HG03159 (cell line): ENCODE results near the gene TMEM132E.
"Not testable (repeated sequence)": the region's sequence is repeated elsewhere in the genome, so short reads cannot be mapped to it uniquely, and the experiment has no call there.

Experiments used
- ATAC-seq: cut with Tn5 transposase; IDR thresholded peaks from one replicate; pipeline ENCODE4 v1.9.1; 2021; ENCODE audit warnings: mild to moderate bottlenecking, moderate library complexity; ENCODE audit not compliant: unreplicated experiment

Gene TMEM132E

DNA sequence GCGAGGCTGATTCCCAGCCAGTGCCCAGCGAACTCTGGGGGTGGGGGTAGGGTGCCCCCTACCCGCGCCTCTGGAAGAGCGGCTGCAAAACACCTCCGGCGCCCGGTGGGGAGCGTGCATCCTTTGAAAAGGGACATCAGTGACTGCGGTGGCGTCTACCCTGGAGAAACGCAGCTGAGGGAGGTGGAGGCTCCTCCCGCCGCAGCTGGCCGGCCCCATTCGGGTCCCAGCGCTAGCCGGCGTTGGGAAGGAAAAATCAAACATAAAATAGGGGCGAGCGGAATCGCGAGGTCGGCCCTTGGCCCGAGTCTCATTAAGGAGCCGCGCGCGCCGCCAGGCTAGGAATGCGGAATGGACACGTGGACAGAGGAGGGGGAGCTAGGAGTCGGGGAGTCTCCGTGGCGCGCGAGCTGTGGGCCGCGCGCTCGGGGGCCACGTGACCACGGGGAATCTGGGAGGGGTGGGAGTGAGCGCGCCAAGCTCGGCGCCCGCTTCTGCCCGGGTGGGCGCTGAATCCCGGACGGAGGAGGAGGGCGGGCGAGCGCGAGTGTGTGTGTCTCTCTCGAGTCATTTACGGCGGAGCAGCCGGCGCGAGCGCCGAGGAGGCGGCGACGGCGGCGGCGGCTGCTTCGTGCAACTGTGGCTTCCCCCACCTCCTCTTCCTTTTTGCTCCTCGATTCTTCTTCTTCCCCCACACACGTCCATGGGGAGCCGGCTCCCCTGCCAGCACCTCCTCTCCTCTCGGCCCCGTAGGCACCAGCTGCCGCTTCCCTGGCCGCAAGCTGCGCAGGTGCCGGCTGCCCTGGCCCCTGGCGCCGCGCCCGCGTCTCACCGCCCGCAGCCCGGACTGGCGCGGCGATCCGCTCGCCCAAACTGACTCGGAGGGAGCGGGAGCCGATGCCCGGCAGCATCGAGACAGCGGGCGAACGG lies at the start of gene TMEM132E:
TMEM132E (plus strand) TSS at position 566 of the 930 bp plus-strand sequence. CDS start 1,495 bp downstream, outside the sequence.
- no peak for ATAC-seq

- ATAC-seq = no peak
These were observed 48.5 kb upstream of the TMEM132E start for GRCh38 chr17:34530918-34531317.

DNA sequence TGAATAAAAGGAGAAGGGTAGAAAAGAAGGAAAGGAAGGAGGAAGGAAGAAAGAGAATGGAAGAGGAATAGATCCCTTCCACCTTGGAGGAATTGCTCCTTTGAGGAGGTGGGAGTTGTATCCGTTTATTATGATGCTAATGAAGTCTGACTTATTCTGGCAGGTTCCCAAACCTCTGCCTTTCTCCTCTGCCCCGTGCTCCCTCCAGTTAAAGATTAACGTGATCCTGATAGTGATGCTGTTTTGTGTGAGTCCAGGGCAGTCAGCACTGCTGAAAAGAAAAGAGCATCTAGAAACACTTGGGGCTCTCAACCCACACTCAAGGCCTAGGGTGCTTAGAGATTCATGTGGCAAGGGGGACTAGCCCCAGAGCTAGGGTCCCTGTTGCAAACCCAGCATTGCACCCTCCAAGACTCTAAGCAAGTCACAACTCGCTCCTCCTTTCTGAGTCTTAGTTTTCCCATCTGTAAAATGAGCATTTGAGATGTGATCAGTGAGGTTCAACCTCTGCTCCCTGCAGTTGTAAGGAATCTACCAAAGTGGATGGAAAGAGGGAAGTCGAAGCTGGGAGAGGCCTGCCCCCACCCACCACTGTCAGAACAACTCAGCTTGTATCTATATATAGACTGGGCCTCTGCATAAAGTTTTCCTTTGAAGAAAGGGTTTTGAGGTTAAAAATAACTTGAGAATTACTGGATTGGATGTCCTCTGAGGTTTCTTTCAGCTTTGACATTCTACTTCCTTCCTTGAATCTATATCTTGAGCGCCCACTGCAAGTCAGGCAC lies 46.9 kb upstream of the TMEM132E start:
- ATAC-seq = no peak

- no peak for ATAC-seq
These were observed 45.4 kb upstream of the TMEM132E start for GRCh38 chr17:34533806-34534527.

GRCh38 chr17:34537445-34537844 lies 41.9 kb upstream of the TMEM132E start:
- no peak for ATAC-seq

DNA sequence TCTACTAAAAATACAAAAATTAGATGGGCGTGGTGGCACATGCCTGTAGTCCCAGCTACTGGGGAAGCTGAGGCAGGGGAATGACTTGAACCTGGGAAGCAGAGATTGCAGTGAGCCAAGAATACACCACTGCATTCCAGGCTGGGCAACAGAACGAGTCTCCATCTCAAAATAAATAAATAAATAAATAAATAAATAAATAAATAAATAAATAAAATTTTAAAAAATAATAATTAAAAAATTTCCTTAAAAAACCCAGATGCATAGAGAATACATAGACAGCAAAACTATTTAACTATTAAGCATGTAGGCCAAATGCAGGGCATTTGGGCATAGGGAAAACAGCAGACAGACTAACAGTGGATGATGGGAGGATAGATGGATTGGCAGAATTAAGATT lies 40.8 kb upstream of the TMEM132E start:
- not testable (repeated sequence) for ATAC-seq

DNA sequence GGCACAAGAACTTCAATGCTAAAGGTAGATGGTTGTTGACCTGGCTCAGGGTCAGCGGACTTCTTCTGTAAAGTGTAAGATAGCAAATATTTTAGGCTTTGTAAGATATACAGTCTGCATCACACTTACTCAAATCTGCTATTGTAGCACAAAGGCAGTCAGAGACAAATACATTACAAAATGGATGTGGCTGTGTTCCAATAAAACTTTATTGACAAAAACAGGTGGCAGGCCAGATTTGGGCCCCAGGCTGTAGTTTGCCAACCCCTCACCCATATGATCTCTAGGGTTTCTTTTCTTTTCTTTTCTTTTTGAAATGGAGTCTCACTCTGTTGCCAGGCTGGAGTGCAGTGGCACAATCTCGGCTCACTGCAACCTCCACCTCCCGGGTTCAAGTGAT lies 39.5 kb upstream of the TMEM132E start:
- ATAC-seq = no peak

GRCh38 chr17:34542700-34543336 lies 36.6 kb upstream of the TMEM132E start:
- no peak for ATAC-seq

- ATAC-seq = no peak
These were observed 31.8 kb upstream of the TMEM132E start for GRCh38 chr17:34547453-34548063.

DNA sequence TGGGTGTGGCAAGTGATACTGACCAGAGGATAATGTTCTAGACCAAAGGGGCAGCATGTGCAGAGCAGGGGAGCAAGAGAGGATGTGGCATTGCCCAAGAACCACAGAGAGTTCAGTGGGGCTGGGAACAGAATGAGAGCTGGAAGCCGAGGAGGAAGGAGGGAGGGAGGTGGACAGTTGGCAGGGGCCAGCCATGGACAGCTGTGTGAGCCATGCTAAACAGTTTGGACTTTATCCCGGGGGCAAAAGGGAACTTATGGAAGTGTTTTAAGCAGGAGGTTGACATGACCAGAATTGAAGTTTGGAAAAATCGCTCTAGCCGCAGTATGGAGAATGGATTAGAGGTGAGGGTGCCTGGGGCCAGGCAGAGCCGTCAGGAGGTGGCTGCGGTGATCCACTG lies 29.4 kb upstream of the TMEM132E start:
- ATAC-seq = no peak

- no peak for ATAC-seq
These were observed 25.5 kb upstream of the TMEM132E start for GRCh38 chr17:34553907-34554306.

DNA sequence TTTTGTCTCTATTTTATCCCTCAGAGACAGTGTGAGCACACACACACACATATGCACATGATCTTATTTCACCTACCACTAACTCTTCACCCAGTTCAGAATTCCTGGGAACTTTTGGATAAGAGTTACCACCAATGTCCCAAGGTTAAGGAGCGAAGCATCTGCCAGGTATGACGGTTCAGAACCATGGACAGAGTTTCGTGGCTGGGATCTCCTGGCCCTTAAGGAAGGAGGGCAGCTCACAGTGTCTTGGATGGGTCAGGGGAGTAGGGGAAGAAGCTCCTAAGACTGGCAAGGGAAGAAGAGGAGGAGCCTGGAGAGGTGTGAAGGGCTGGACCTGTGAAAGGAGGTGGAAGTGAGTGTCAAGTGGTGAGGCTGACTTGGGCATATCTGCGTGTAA lies 23.0 kb upstream of the TMEM132E start:
- no peak for ATAC-seq

GRCh38 chr17:34556931-34557330 lies 22.5 kb upstream of the TMEM132E start:
- ATAC-seq = no peak

DNA sequence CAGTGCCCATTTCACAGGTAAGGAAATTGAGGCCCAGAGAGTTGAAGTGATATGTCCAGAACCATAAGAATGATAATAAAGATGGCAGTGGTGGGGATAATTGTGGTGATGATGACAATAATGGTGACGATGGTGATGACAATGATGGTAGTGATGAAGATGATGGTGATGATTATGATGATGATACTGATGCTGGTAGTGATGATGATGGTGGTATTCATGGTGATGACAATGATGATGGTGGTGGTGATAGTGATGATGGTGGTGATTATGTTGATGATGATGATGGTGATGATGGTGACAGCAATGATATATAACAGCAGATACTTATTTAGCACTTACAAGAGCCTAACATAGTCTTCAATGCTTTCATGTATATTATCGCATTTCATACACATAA lies 18.1 kb upstream of the TMEM132E start:
- no peak for ATAC-seq

DNA sequence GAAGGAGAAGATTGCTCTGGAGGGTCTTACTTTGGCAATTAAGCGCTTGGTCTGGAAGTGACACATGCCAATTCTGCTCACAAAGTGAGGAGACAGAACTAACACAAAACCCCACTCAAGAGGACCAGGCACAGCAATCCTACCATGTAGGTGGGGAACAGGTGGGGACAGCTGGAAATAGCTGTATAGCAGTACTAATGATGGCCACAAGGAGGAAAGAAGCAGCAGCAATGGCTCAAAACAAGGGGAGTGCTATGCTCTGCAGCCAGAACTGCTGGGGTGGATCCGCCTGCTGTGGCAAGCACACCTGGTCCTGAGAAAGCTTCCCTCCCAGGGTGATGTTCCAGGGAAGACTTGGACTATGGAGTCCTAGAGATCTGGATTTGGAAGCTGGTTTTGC lies 17.0 kb upstream of the TMEM132E start:
- no peak for ATAC-seq

DNA sequence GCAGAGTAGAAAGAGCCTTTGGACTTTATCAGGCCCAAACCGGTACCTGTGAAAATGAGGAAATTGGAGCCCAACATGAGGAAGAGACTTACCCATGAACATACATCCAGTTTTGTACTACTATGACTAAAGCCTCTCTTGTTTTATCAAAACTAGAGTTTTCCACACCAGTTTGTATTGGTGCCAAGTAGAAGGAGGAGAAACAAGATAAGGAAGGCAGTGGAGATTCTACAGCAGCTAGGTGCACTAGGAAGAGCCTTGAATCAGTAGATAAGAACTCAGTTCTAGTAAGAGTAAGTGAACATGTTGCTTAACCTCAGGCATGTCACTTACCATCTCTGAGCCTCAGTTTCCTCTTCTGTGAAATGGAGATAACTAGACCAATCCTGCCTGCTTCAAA lies 13.7 kb upstream of the TMEM132E start:
- ATAC-seq = no peak

GRCh38 chr17:34566201-34566600 lies 13.2 kb upstream of the TMEM132E start:
- no peak for ATAC-seq

DNA sequence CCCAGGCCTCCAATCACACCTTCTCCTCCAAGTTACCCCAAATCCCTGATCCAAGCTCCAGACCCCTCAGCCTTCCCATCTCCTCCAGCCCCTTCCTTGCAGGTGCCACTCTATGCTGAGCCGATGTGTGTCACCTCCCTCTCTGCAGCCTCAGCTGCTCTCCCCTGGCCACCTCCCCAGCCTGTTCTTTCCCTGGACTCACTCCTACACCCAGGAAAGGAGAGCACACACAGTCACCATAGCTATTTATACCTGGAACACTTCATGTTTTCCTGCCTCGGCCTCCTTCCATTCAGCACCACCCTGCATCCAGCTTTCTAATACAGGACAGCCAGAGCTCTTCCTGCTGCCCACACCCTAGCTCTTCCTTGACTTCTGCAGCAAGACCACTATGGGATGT lies 12.5 kb upstream of the TMEM132E start:
- no peak for ATAC-seq

GRCh38 chr17:34567691-34568465 lies 11.5 kb upstream of the TMEM132E start:
- ATAC-seq = no peak

- ATAC-seq = no peak
These were observed 10.4 kb upstream of the TMEM132E start for GRCh38 chr17:34568953-34569352.
